ENCODE results near the gene TTN.

- TF ChIP-seq, protein P1, sequence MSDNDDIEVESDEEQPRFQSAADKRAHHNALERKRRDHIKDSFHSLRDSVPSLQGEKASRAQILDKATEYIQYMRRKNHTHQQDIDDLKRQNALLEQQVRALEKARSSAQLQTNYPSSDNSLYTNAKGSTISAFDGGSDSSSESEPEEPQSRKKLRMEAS (IDR thresholded peaks at IDR 0.05) = no peak
- TF ChIP-seq POLR2A (IDR thresholded peaks at IDR 0.05; ENCODE audit: borderline replicate concordance, extremely low read depth, insufficient read depth, insufficient read length) = no peak
- no peak for TF ChIP-seq CTCF (IDR thresholded peaks at IDR 0.05 in 2 of 3, conservative IDR thresholded peaks at IDR 0.05 in 1 of 3; ENCODE audit: borderline replicate concordance in 1 of 3, insufficient read depth in 1 of 3, low read depth in 2 of 3, low read length in 2 of 3)
- no peak for TF ChIP-seq POLR2AphosphoS5 (IDR thresholded peaks at IDR 0.05; ENCODE audit: low read depth, low read length)
Measured at GRCh38 chr2:178718988-178719387, 88.2 kb downstream of the TTN start.

Measured in HCT116 (cell line).